ENCODE data around the gene CUX1. TPM values are rescaled to one million over a fixed set of nuclear protein-coding genes. Genes with fewer than 3 reads are reported as not detected.

The CUX1 gene
- total and polyA plus RNA-seq, 2 of the 13 experiments (the other 11 are each of a cell fraction or from before 2014, with no cell fraction given), result 13.7 to 14.9 TPM

- TF ChIP-seq EED (CRISPR knock-in tag; IDR thresholded peaks at IDR 0.05), result no peak
- TF ChIP-seq KDM6A (CRISPR knock-in tag; IDR thresholded peaks at IDR 0.05; ENCODE audit: low read depth), result no peak
- no peak for TF ChIP-seq ZNF567 (CRISPR knock-in tag; IDR thresholded peaks at IDR 0.05; ENCODE audit: borderline replicate concordance)
- TF ChIP-seq MAF1 (CRISPR knock-in tag; IDR thresholded peaks at IDR 0.05; ENCODE audit: borderline replicate concordance), result no peak
- TF ChIP-seq SRSF9 (IDR thresholded peaks at IDR 0.05; ENCODE audit: borderline replicate concordance, insufficient read depth, low read depth, low read length, poor library complexity, severe bottlenecking), result no peak
- no peak for TF ChIP-seq KDM4B (CRISPR knock-in tag; IDR thresholded peaks at IDR 0.05)
- no peak for TF ChIP-seq NONO (IDR thresholded peaks at IDR 0.05)
- no peak for TF ChIP-seq NONO (CRISPR knock-in tag; conservative IDR thresholded peaks at IDR 0.05)
- no peak for TF ChIP-seq TOPORS (CRISPR knock-in tag; IDR thresholded peaks at IDR 0.05)
- no peak for TF ChIP-seq PAXIP1 (CRISPR knock-in tag; conservative IDR thresholded peaks at IDR 0.05)
- no peak for TF ChIP-seq JUN (CRISPR knock-in tag; IDR thresholded peaks at IDR 0.05)
- TF ChIP-seq ZFP91 (CRISPR knock-in tag; IDR thresholded peaks at IDR 0.05; ENCODE audit: borderline replicate concordance), result peak; percentile 33; the same call in 1 of the 2 replicates
- TF ChIP-seq SOX6 (IDR thresholded peaks at IDR 0.05), result no peak
- TF ChIP-seq SOX6 (CRISPR knock-in tag; IDR thresholded peaks at IDR 0.05), result peak; percentile 46; the same call in 1 of the 2 replicates
- TF ChIP-seq ZNF251 (CRISPR knock-in tag; IDR thresholded peaks at IDR 0.05), result no peak
- TF ChIP-seq AHDC1 (CRISPR knock-in tag; IDR thresholded peaks at IDR 0.05; ENCODE audit: borderline replicate concordance), result no peak
- peak; percentile 59; the same call in 1 of the 2 replicates for TF ChIP-seq ERF (CRISPR knock-in tag; IDR thresholded peaks at IDR 0.05)
- no peak for TF ChIP-seq CAMTA2 (CRISPR knock-in tag; IDR thresholded peaks at IDR 0.05; ENCODE audit: borderline replicate concordance)
Observed at GRCh38 chr7:102236592-102237287, 419.3 kb downstream of the CUX1 start (continued).
